ENCODE data around the gene C11orf16. TPM values are rescaled to one million over a fixed set of nuclear protein-coding genes. Genes with fewer than 3 reads are reported as not detected.

The C11orf16 gene
- total RNA-seq, 1 experiment from 2014 or later = not detected

- ChIA-PET CTCF (no interaction called here), POLR2A (no interaction called here)
- TF ChIP-seq CTCF (IDR thresholded peaks at IDR 0.05; ENCODE audit: insufficient read depth in 1 of 2, low read depth in 1 of 2, low read length in 1 of 2, severe bottlenecking in 1 of 2, unreplicated experiment in 1 of 2) = no peak
- H3K36me3 ChIP-seq (ENCODE audit: control insufficient read depth, insufficient read depth, low read length) = no peaks in the 10 kb centered on the region
- peaks cover 5% of the 10 kb centered on the region; the same call in 1 of the 2 replicates for H3K4me1 ChIP-seq
- H3K4me3 ChIP-seq (ENCODE audit: low read depth, low read length) = no peak overlapping the region
- no peaks in the 10 kb centered on the region for H3K27me3 Mint-ChIP-seq (ENCODE audit: insufficient read depth, unreplicated experiment)
- no peak overlapping the region for H3K27ac Mint-ChIP-seq (ENCODE audit: unreplicated experiment)
- H3K4me1 Mint-ChIP-seq (ENCODE audit: low read depth, unreplicated experiment) = no peaks in the 10 kb centered on the region
- no TSS peak for BruUV-seq (replicated peaks)
- no peaks in the 10 kb centered on the region for H3K9me3 ChIP-seq
- H3K9me3 Mint-ChIP-seq (ENCODE audit: unreplicated experiment) = no peaks in the 10 kb centered on the region
- intact Hi-C loops (cut with micrococcal nuclease; ENCODE audit: unreplicated experiment) = no loop called here
- no peaks in the 10 kb centered on the region for H3K36me3 Mint-ChIP-seq (ENCODE audit: insufficient read depth, unreplicated experiment)
- no peak overlapping the region for H3K4me3 Mint-ChIP-seq (ENCODE audit: unreplicated experiment)
- no peaks in the 10 kb centered on the region for H3K27me3 ChIP-seq (replicated peaks; ENCODE audit: control insufficient read depth, insufficient read depth, low read length)
- DNase-seq = no peak
These were observed 4.5 kb downstream of the C11orf16 start for GRCh38 chr11:8928205-8928604.

GRCh38 chr11:8927233-8927632 is 5.5 kb downstream of the C11orf16 start:
- Histone ChIP-seq H3K9me3 (no peaks in the 10 kb centered on the region), H3K4me3 (ENCODE audit: low read depth, low read length) (no peak overlapping the region), H3K36me3 (ENCODE audit: control insufficient read depth, insufficient read depth, low read length) (no peaks in the 10 kb centered on the region), H3K27me3 (replicated peaks; ENCODE audit: control insufficient read depth, insufficient read depth, low read length) (no peaks in the 10 kb centered on the region), H3K4me1 (peaks cover 4% of the 10 kb centered on the region; the same call in 1 of the 2 replicates)
- Mint-ChIP-seq H3K4me1 (ENCODE audit: low read depth, unreplicated experiment) (no peaks in the 10 kb centered on the region), H3K27me3 (ENCODE audit: insufficient read depth, unreplicated experiment) (no peaks in the 10 kb centered on the region), H3K36me3 (ENCODE audit: insufficient read depth, unreplicated experiment) (no peaks in the 10 kb centered on the region), H3K9me3 (ENCODE audit: unreplicated experiment) (no peaks in the 10 kb centered on the region), H3K4me3 (ENCODE audit: unreplicated experiment) (no peak overlapping the region), H3K27ac (ENCODE audit: unreplicated experiment) (no peak overlapping the region)
- no peak for DNase-seq
- CTCF ChIA-PET = no interaction called here
- intact Hi-C loops (cut with micrococcal nuclease; ENCODE audit: unreplicated experiment) = no loop called here
- POLR2A ChIA-PET = no interaction called here
- no TSS peak for BruUV-seq (replicated peaks)
- TF ChIP-seq CTCF (IDR thresholded peaks at IDR 0.05; ENCODE audit: insufficient read depth in 1 of 2, low read depth in 1 of 2, low read length in 1 of 2, severe bottlenecking in 1 of 2, unreplicated experiment in 1 of 2) = no peak

- Histone ChIP-seq H3K4me1 (peaks cover 4% of the 10 kb centered on the region; the same call in 1 of the 2 replicates), H3K9me3 (no peaks in the 10 kb centered on the region), H3K4me3 (ENCODE audit: low read depth, low read length) (no peak overlapping the region), H3K36me3 (ENCODE audit: control insufficient read depth, insufficient read depth, low read length) (no peaks in the 10 kb centered on the region), H3K27me3 (replicated peaks; ENCODE audit: control insufficient read depth, insufficient read depth, low read length) (no peaks in the 10 kb centered on the region)
- ChIA-PET POLR2A (no interaction called here), CTCF (no interaction called here)
- no peak for TF ChIP-seq CTCF (IDR thresholded peaks at IDR 0.05; ENCODE audit: insufficient read depth in 1 of 2, low read depth in 1 of 2, low read length in 1 of 2, severe bottlenecking in 1 of 2, unreplicated experiment in 1 of 2)
- DNase-seq = no peak
- Mint-ChIP-seq H3K27me3 (ENCODE audit: insufficient read depth, unreplicated experiment) (no peaks in the 10 kb centered on the region), H3K9me3 (ENCODE audit: unreplicated experiment) (no peaks in the 10 kb centered on the region), H3K4me1 (ENCODE audit: low read depth, unreplicated experiment) (no peaks in the 10 kb centered on the region), H3K27ac (ENCODE audit: unreplicated experiment) (no peak overlapping the region), H3K4me3 (ENCODE audit: unreplicated experiment) (no peak overlapping the region), H3K36me3 (ENCODE audit: insufficient read depth, unreplicated experiment) (peaks cover 3% of the 10 kb centered on the region)
- intact Hi-C loops (cut with micrococcal nuclease; ENCODE audit: unreplicated experiment) = no loop called here
- no TSS peak for BruUV-seq (replicated peaks)
These were observed 6.5 kb downstream of the C11orf16 start for GRCh38 chr11:8926236-8926635.
